Measurements from ENCODE around the gene OR2K2.
A peak's percentile ranks its signal among the peaks of the same experiment; 100 is the strongest.
"Not testable (repeated sequence)": the region's sequence is repeated elsewhere in the genome, so short reads cannot be mapped to it uniquely, and the experiment has no call there.

OR2K2 gene

DNA sequence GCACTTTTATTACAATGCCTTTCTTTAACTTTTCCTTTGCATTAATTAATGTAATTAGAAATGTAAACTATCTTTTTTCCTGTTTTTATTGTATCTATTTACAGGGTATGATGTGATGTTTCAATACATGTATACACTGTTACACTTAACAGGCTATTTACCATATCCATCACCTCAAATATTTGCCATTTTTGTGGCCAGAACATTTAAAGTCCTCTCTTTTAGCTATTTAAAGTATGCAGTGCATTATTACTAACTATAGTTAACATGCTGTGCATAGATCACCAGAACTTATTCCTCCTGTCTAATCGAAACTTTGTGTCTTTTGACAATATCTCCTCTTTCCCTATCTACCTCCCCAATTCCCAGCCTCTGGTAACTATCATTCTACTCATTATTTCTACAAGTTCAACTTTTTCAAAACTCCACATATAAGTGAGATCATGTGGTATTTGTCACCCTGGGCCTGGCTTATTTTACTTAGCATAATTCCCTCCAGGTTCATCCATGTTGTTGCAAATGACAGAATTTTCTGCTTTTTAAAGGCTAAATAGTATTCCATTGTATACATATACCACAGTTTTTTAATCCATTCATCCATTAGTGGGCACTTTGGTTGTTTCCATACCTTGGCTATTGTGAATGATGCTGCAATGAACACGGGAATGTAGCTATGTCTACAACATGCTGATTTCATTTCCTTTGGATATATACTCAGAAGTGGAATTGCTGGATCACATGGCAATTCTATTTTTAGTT lies 32.8 kb downstream of the OR2K2 start:
- DNase-seq: no peak

DNA sequence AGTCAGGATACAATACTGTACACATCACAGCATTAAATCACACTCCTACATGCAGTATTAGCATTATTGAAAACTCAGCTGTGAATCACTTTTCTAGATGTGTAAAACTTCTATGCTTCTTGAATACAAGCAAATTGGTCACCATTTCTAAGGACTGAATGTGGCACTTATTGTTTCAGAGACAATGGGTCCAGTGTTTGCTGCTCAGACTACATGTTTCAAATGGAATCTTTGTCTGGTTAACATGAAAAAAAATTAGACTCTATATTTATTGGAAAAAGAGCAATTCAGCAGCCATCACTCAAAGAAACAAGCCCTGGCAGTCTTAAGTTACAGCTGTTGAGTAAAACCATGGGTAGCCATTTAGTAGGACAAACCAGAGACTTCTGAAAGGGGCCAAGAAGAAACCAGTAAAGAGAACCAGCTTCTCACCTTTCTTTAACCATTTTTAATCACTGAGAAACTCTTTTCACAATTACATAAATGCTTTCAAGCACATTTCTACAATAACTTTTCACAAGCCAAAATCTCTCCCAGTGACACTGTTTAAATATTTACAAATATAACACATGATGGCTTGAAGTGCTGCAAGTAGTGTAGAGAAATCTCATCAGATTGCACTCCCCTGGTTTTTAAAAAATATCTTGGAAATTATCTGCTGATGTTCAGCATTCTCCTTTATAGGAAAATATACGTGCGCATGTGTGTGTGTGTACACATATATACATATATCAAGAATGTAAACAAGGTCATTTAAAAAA lies 35.2 kb downstream of the OR2K2 start:
- DNase-seq: no peak

DNA sequence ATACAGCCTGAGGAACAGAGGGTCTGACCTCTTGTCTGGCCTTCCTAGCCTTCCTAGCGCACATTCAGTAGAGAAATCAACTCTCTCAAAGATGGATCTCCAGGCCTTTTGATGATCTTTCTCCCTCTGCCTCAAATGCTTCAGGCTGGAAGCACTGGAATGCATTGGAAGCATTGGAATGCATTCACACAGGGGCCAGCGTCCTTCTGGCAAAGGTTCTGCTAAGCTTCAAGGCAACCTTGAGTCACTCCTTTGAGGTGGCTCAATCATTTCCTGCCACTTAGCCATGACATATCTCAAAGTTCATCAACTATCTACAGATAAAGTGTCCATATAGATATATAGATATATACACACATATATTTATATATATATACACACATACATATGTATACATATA lies 42.9 kb downstream of the OR2K2 start:
- no peak for DNase-seq

DNA sequence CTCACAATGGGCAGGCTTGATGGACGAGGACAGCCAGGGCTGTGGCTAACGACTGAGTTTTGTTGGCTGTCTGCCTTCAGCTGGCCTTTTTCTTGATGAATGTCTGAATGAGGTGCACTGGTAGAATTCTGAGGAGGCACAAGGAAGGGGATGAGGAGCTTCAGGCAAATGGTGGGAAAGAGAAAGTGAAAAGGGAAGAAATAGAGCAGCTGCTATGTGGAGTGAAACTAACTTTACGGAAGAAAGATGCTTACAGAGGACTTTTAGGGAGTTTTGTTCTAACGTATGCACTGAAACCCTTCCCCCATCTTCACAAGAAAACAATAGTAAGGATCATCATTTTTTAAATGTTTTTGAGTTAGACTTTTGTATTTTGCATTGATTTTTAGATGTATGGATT lies 45.3 kb downstream of the OR2K2 start:
- DNase-seq: peak; percentile 82

DNA sequence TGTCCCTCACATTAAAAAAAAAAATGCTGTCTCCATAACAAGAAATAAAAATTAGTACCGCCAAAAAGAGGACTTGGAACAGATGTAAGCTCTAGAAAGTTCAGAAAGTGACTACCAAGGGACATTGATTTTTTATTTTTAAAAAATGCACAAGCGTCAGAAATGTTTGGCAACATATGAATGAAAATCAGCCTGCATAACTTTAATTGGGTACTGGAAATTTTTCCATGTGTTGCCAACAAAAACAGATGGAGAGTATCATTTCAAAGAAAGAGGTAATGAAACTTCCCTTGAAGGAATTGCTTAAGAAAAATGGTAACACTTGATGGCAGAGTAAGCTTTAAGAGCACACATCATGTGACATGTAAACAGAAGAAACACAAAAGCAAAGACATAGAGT lies 47.2 kb downstream of the OR2K2 start:
- DNase-seq: peak; percentile 91

DNA sequence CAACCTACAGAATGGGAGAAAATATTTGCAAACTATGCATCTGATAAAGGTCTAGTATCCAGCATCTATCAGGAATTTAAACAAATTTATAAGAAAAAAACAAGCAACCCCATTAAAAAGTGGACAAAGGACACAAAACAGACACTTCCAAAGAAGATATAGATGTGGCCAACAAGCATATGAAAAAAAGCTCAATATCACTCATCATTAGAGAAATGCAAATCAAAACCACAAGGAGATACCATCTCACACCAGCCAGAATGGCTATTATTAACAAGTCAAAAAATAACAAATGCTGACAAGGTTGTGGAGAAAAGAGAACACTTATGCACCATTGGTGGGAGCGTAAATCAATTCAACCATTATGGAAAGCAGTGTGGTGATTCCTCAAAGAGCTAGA lies 49.2 kb downstream of the OR2K2 start:
- not testable (repeated sequence) for DNase-seq
